ENCODE data around the gene KBTBD6.

GRCh38 chr13:41156620-41157019, 24.0 kb upstream of the KBTBD6 start:
- TF ChIP-seq, protein P1, sequence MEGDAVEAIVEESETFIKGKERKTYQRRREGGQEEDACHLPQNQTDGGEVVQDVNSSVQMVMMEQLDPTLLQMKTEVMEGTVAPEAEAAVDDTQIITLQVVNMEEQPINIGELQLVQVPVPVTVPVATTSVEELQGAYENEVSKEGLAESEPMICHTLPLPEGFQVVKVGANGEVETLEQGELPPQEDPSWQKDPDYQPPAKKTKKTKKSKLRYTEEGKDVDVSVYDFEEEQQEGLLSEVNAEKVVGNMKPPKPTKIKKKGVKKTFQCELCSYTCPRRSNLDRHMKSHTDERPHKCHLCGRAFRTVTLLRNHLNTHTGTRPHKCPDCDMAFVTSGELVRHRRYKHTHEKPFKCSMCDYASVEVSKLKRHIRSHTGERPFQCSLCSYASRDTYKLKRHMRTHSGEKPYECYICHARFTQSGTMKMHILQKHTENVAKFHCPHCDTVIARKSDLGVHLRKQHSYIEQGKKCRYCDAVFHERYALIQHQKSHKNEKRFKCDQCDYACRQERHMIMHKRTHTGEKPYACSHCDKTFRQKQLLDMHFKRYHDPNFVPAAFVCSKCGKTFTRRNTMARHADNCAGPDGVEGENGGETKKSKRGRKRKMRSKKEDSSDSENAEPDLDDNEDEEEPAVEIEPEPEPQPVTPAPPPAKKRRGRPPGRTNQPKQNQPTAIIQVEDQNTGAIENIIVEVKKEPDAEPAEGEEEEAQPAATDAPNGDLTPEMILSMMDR (IDR thresholded peaks at IDR 0.05): no peak
- no peak for TF ChIP-seq POLR2A (IDR thresholded peaks at IDR 0.05)
